GM18861 (cell line): ENCODE data around the gene FAM124B.
A peak's percentile ranks its signal among the peaks of the same experiment; 100 is the strongest.

Experiments used
- ATAC-seq: cut with Tn5 transposase; IDR thresholded peaks from one replicate; pipeline ENCODE4 v1.9.1; 2021; ENCODE audit not compliant: unreplicated experiment

FAM124B gene, protein sequence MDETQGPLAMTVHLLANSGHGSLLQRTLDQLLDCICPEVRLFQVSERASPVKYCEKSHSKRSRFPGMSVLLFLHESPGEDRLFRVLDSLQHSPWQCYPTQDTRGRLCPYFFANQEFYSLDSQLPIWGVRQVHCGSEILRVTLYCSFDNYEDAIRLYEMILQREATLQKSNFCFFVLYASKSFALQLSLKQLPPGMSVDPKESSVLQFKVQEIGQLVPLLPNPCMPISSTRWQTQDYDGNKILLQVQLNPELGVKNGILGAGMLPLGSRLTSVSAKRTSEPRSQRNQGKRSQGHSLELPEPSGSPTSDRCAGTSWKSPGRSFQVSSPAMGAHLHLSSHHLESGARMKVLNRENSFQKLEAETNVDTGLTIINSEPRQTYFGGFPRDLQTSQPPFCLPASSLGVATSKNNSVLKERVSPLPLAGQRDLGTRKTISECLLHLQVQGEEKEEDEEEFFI

GRCh38 chr2:224401641-224402342 lies at the start of gene FAM124B:
FAM124B (minus strand) TSS chr2:224402107; CDS start chr2:224401768, 339 bp downstream.
- peak; percentile 51 for ATAC-seq

GRCh38 chr2:224449212-224450147 lies 47.6 kb upstream of the FAM124B start:
- ATAC-seq: no peak

DNA sequence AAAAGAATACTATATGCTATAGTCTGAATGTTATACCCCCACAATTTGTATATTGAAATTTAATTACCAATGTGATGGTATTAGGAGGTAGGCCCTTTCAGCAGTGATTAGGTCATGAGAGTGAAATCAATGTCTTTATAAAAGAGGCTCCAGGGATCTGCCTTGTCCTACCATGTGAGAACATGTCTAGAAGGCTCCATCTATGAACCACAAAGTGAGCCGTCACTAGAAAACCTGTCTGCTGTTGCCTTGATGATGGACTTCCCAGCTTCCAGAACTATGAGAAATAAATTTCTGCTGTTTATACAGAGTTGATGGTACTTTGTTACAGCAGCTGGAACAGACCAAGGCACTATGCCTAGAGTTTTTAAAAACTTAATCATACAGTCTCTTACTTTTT lies 46.3 kb upstream of the FAM124B start:
- no peak for ATAC-seq

- no peak for ATAC-seq
Observed at GRCh38 chr2:224444783-224445182, 42.9 kb upstream of the FAM124B start.

DNA sequence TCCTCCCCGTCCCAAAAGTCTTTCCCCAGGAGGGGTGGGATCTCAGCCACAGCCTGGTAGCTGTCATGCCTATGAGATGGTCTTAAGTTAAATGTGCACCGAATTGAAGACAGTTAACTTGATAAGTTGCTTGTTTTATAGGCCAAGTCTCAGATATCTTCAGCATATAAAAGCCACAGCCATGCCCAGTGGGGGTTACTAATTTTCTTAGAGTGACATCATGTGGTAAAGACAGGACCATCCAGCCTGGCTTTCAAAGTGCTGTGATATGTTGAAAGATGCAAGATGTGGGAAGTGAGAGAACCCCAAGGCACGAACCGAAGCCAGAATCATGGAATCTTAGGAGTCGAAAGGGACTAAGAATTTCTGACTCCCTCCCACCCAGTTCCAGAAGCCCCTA lies 42.1 kb upstream of the FAM124B start:
- ATAC-seq: no peak

DNA sequence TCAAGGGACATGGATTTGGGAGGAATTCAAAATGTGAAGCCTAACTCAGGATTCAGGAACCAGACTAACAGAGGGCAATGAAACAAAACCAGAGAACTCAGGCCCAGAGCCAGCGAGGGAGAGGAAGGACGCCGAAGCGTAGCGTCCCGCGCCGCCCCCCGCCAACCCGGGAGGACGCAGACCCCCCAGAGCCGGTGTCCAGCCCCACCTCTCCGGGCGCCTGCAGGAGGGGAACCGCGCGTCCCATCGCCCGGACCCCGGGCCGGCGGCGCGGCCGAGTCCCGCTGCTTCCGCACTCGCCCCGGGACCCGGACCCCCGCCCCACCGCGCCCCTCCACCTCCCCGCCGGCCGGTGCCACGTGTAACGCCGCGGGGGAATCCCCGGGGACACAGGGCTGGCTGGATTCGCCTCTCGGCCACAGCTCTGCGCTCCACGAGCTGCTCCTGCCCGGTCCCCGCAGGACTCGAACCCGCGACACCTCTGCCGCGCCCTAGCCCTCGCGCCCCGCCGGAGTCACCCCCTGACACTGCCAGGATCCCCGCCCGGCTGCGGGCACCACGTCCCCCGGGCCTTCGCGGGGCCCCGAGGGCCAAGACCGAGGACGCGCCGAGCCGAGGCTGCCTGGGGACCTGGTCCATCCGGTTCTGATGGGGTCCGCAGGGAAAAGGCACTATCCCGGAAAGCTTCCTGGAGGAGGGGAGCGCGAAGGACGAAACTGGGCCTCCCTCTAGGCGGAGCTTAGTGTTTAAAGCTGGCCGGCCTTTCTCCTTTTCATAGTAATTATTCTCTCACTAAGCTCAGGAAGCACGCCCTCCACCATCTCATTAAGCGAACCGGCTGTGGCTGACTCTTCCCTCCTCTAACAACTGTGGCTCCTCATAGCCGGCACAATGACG lies 40.4 kb upstream of the FAM124B start:
- no peak for ATAC-seq

DNA sequence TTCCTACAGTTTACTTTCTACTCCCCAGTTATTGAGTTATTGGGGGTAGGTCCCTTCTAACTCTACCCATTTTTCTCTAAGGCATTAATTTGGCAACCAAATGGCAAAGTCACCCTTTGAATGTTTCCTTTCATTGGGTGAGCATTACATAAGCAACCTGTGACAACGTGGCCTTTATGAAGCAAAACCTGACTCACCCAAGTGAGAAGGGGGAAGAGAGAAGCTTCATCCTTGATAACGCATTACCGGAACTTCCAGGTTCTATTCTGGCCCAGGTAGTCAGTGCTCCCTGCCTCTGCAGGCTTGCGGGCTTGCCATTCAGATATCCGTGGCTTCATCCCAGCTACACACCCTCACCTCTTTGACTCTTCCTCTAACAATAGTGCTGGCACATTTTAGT lies 39.1 kb upstream of the FAM124B start:
- no peak for ATAC-seq

GRCh38 chr2:224438726-224439125 lies 36.8 kb upstream of the FAM124B start:
- ATAC-seq: no peak

DNA sequence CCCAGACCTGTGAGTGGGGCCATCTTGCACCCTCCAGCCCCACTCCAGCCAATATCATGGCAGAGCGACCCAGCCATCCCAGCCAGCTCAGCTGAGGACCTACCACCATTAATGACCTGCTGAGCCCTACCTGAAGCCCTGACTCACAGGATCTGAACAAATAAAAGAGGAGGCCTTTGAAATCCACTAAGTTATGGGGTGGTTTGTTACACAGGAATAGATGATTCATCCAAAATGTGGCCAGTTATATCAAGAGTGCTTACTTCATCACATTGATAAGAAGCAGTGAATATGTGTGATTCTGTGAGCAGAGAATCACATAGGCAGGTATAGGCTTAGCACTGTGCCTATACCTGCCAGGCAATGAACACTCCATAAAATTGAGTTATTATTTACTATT lies 34.7 kb upstream of the FAM124B start:
- no peak for ATAC-seq

DNA sequence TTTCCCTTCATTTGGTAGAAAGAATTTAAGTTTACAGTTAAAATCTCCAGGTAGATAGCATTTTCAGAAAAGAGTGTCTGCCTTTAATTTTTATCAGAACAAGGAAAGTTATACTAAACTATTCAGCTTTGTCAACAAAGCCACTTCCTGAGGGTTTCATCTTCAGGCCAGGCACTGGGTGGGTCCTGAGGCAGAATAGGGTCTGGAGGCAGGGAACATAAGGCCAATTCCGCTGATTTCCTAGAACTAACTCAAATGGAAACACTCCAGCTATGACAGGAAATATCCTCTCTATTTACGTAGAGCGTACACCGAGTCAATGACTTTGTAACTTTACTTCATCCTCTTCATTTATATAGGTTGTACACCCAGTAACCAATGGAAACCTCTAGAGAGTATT lies 32.7 kb upstream of the FAM124B start:
- ATAC-seq: no peak

- ATAC-seq: no peak
Observed at GRCh38 chr2:224433442-224433841, 31.5 kb upstream of the FAM124B start.

GRCh38 chr2:224432003-224432579 lies 30.2 kb upstream of the FAM124B start:
- no peak for ATAC-seq

DNA sequence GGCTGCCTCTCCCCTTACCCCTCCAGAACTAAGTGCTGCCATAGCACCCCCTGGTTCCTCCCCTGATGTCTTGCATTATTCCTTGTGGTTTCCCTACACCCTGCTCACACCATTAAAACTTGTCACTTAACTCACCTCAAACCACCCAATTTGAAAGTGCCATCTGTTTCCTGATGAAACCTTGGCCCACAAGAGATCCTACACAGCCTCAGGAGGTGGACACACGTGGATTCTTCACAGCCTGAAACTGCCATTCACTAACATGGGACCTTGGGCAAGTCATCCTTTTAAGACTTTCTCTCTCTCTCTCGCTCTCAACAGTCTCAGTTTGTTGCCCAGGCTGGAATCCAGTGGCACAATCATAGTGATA lies 27.5 kb upstream of the FAM124B start:
- ATAC-seq: no peak

DNA sequence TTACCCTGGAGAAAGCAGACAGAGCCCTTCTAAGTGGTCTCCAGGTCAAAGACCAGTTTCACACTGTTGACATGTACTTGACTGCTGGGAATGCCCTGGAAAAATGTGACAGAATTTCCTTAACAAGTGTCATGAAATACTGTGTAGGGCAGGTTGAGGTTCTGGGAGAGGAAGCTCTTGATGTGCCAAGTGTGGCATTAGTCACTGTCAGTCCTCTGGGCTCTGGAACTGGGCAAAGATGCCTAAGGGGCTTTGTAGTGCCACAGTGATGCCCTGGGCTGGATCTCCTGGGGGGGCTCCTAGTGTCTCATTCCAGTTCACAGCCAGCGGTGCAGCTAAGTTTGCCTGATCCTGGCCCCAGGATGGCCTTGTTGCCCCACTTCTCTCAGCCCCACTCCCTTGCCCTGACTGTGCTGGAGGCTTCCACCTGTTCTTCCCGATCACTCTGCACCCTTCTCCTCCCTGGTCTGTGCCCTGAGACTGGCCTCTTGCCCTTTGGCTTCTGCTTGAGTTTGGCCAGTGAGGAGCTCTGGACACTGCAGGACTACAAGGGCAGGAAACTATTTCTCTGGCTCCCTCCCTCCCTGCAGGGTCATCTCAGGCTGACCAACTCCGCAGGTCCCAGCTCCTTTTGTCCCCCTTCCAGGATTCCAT lies 27.0 kb upstream of the FAM124B start:
- ATAC-seq: no peak

- ATAC-seq: no peak
Observed at GRCh38 chr2:224427471-224427870, 25.6 kb upstream of the FAM124B start.

DNA sequence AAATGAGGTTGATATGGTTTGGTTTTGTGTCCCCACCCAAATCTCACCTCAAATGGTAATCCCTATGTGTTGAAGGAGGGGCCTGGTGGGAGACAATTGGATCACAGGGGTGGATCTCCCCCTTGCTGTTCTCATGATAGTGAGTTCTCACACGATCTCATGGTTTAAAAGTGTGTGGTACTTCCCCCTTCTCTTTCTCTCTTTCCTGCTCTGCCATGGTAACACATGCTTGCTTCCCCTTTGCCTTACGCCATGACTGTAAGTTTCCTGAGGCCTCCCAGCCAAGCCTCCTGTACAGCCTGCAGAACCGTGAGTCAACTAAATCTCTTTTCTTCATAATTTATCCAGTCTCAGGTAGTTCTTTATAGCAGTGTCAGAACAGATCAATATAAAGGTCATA lies 24.7 kb upstream of the FAM124B start:
- ATAC-seq: no peak

DNA sequence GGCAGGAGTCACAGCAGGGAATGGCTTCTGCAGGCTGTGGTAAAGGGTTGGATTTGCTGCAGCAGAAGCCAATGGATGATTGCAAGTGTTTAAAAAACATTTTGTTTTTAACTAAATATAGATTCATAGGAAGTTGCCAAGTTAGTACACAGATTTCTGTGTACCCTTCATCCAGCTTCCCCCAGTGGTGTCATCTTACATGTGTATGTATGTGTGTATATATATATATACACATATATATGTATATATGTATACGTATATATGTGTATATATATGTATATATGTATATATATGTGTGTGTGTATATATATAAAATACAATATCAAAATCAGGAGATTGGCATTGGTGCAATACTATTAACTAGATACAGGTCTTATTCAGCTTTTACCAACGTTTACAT lies 19.2 kb upstream of the FAM124B start:
- ATAC-seq: no peak

GRCh38 chr2:224417947-224418346 lies 16.0 kb upstream of the FAM124B start:
- no peak for ATAC-seq

- ATAC-seq: no peak
Observed at GRCh38 chr2:224417361-224417729, 15.4 kb upstream of the FAM124B start.
